ENCODE data around the gene PDE10A.

The PDE10A gene

GRCh38 chr6:165668951-165669350 is 5.9 kb upstream of the PDE10A start:
- no peak for TF ChIP-seq CTCF (IDR thresholded peaks at IDR 0.05)
- H3K9me3 ChIP-seq: no peaks in the 10 kb centered on the region
- H3K36me3 ChIP-seq: no peaks in the 10 kb centered on the region
- H3K4me3 ChIP-seq: no peak overlapping the region
- peaks cover 0 to 71% of the 10 kb centered on the region in 2 donors for H3K27me3 ChIP-seq
- H3K4me1 ChIP-seq: peaks cover 4 to 11% (median 7%) of the 10 kb centered on the region in 4 donors
- intact Hi-C loops (cut with DNase I; ENCODE audit: low total_unique reads): loop anchor here (10.0 kb wide), 1 partner anchor 346 kb away; no protein-coding TSS in a partner anchor
- no peak for DNase-seq
- H3K27ac ChIP-seq: no peak overlapping the region

- Histone ChIP-seq H3K4me3 (no peak overlapping the region), H3K4me1 (peaks cover 4 to 35% (median 30%) of the 10 kb centered on the region in 4 donors), H3K27me3 (peaks cover 0 to 80% of the 10 kb centered on the region in 2 donors), H3K27ac (no peak overlapping the region), H3K9me3 (no peaks in the 10 kb centered on the region), H3K36me3 (no peaks in the 10 kb centered on the region)
- no peak for TF ChIP-seq CTCF (IDR thresholded peaks at IDR 0.05)
- intact Hi-C loops (cut with DNase I; ENCODE audit: low total_unique reads): loop anchor here (10.0 kb wide), 1 partner anchor 349 kb away; no protein-coding TSS in a partner anchor
- DNase-seq: no peak
Observed at GRCh38 chr6:165665384-165665672, 2.3 kb upstream of the PDE10A start.

GRCh38 chr6:165664559-165665383 is 1.7 kb upstream of the PDE10A start:
- Histone ChIP-seq H3K4me3 (peak overlapping the region; percentile 59 to 60), H3K27ac (no peak overlapping the region), H3K4me1 (peaks cover 4 to 40% (median 34%) of the 10 kb centered on the region in 4 donors), H3K36me3 (no peaks in the 10 kb centered on the region), H3K9me3 (no peaks in the 10 kb centered on the region), H3K27me3 (peaks cover 0 to 80% of the 10 kb centered on the region in 2 donors)
- no peak for DNase-seq
- intact Hi-C loops (cut with DNase I; ENCODE audit: low total_unique reads): loop anchor here (10.0 kb wide), 1 partner anchor 350 kb away; no protein-coding TSS in a partner anchor
- no peak for TF ChIP-seq CTCF (IDR thresholded peaks at IDR 0.05)

- intact Hi-C loops (cut with DNase I; ENCODE audit: low total_unique reads): loop anchor here (10.0 kb wide), 1 partner anchor 351 kb away; no protein-coding TSS in a partner anchor
- peak overlapping the region in 1 of 2 donors; percentile 56 for H3K27ac ChIP-seq
- no peak for DNase-seq
Observed at GRCh38 chr6:165663736-165664558, 906 bp upstream of the PDE10A start.

More at GRCh38 chr6:165663736-165664558, 906 bp upstream of the PDE10A start:
- Histone ChIP-seq H3K4me1 (peaks cover 4 to 40% (median 34%) of the 10 kb centered on the region in 4 donors), H3K4me3 (peak overlapping the region; percentile 59 to 60), H3K9me3 (no peaks in the 10 kb centered on the region), H3K27me3 (peaks cover 0 to 75% of the 10 kb centered on the region in 2 donors), H3K36me3 (no peaks in the 10 kb centered on the region)
- no peak for TF ChIP-seq CTCF (IDR thresholded peaks at IDR 0.05)

Data from tibial artery (tissue), 4 donors.